Measurements from ENCODE around the gene UGGT1.

Gene UGGT1

GRCh38 chr2:128090945-128091725 lies at the start of gene UGGT1:
TSS of gene UGGT1 (plus strand) at chr2:128091200. CDS start at chr2:128091358, 158 bp downstream.
- peak; percentile 91 for DNase-seq

- DNase-seq: no peak
These were observed 49.4 kb upstream of the UGGT1 start for GRCh38 chr2:128041561-128041960.

DNA sequence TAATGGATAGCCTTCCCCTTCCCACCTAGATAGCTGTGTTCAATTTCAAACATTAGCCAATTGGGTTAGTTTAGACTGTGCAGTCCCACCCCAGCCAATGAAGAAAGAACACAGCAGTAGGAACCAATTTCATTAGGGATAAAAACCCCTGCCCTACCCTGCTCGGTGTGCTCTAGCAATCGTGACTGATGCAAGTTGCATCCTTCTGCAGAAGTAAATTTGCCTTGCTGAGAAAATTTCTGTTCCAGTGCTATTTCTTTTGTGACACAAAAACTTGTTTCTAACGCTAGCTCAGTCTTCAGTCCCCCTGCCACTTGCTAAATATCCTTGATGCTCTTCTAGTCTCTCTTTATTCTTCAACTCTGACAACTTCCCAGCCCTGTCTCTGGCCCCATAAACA lies 48.0 kb upstream of the UGGT1 start:
- no peak for DNase-seq

DNA sequence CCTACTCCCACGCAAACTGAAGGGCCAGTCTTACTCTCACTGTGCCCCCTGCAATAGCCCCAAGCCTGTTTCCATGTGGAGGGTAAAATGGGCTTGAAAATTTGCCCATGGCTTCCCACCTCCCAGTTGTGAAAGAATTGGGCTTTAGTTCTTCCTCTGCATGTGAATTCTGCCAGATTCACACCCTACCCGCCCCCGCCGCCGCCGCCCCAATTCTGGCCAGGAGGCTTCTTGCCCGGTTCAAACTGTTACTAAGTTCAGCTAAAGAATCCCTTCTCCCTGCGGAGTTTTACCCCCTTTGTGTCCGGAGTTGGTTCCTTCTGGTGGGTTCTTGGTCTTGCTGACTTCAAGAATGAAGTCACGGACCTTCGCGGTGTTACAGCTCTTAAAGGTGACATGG lies 37.7 kb upstream of the UGGT1 start:
- DNase-seq: no peak

DNA sequence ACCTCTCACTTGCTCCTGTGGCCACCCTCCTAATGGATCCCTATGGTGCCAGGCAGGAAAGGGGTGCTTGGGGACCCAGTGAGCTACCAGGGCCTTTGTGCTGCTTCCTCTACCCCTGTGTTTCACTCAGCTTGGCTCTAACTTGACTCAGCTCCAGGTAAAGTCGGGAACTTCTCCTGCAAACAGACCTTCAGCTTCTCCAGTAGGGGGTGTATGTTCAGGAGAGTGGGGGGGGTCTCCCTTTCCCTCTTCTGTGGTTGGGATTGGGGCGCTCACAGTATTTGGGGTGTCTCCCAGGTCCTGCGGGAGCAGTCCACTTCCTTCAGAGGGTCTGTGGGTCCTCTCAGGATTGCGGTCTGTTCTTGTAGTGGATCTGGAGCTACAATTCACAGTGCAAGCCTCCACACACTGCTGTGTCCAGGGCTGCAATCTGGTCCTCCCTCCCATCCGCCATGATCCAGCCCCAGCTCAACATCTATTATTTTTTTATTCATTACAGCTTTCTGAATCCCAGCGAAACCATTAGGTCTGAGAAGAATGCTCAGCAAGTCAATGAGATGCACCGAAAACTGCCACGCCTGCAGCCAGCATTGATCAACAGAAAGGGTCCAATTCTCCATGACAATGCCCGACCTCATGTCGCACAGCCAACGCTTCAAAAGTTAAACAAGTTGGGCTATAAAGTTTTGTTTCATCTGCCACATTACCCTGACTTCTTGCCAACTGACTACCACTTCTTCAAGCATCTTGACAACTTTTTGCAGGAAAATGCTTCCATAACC lies 36.7 kb upstream of the UGGT1 start:
- no peak for DNase-seq

GRCh38 chr2:128057334-128057733 lies 33.7 kb upstream of the UGGT1 start:
- DNase-seq: no peak

DNA sequence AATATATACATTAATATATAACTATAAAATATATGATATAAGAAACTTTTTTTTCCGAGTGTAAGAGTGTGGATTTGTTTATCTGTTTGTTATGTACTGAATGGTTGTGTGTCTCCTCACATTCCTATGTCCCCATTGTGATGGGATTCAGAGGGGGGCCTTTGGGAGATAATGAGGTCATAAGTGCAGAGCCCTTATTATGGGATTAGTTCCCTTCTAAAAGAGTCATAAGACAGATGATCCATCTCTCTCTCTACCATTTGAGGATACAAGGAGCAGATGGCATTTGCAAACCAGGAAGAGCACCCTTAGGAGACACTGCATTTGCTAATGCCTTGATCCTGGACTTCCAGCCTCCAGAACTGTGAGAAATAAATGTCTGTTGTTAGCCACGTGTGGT lies 32.9 kb upstream of the UGGT1 start:
- DNase-seq: no peak

- no peak for DNase-seq
These were observed 28.4 kb upstream of the UGGT1 start for GRCh38 chr2:128062571-128062970.

GRCh38 chr2:128064353-128064752 lies 26.6 kb upstream of the UGGT1 start:
- DNase-seq: no peak

GRCh38 chr2:128069769-128070168 lies 21.2 kb upstream of the UGGT1 start:
- DNase-seq: no peak

DNA sequence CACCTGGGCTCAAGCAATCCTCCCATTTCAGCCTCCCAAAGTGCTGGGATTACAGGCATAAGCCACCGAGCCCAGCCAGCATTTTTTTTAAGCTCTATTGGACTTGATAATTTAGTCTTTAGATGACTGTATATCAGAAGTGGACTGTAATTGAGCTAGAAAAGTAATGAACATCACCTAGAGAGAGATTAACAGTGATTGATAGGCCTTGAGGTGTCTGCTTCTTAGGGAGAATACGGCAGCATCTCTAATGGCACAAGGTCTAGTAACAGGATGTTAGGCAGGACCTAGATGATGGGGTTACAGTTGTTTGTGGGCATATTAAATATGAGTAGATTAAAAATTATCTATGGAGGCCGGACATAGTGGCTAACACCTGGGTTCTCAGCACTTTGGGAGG lies 17.7 kb upstream of the UGGT1 start:
- no peak for DNase-seq

DNA sequence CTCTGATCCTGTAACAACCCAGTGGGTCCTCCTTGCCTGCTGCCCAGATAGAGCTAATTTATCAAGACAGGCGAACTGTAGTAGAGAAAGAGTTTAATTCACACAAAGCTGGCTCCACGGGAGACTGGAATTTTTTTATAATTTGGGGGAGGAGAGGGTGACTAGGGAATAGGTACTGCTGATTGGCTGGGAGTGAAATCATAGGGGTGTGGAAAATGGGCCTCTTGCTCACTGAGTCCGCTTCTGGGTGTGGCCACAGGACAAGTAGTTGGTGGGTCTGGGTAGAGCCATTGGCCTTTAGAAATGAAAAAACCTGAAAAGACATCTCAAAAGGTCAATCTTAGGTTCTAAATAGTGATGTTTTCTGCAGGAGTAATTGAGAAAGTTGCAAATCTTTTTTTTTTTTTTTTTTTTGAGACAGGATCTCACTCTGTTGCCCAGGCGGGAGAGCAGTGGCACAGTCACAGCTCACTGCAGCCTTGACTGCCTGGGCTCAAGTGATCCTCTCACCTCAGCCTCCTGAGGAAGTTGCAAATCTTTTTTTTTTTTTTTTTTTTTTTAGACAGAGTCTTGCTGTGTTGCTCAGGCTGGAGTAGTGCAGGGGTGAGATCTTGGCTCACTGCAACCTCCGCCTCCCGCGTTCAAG lies 14.4 kb upstream of the UGGT1 start:
- no peak for DNase-seq

DNA sequence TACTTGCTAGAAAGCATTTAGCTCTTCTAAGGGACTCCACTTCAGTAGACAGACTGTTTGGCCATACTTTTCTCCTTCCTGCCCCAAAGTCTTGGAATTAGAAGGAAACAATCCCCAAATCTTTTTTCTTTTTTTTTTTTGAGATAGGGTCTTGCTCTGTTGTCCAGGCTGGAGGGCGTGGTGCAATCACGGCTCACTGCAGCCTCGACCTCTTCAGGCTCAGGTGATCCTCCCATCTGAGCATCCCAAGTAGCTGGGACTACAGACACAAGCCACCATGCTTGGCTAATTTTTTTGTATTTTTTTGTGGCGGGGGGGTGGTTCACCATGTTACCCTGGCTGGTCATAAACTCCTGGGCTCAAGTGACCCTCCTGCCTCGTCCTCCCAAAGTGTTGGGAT lies 6.2 kb upstream of the UGGT1 start:
- no peak for DNase-seq

GRCh38 chr2:128086244-128086643 lies 4.8 kb upstream of the UGGT1 start:
- DNase-seq: no peak

DNA sequence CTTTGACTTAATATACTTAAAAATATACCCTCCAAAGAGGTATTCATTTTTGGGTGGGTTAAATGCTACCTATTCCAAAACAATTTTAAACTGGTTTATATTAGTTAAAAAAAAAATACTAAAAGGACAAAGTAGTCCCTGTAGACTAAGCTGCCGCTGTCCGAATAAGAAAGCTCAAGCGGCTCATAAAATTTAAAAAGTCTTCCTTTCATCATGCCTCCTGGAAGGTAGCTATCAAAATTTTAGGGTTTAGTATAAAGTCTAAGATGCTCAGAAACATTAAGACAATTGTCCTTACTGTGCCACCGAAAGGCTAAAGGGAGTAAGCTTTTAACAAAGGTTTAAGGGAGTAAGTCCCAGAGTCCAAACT lies 440 bp upstream of the UGGT1 start:
- DNase-seq: no peak

- DNase-seq: no peak
These were observed 703 bp downstream of the UGGT1 start for GRCh38 chr2:128091726-128092080.

DNA sequence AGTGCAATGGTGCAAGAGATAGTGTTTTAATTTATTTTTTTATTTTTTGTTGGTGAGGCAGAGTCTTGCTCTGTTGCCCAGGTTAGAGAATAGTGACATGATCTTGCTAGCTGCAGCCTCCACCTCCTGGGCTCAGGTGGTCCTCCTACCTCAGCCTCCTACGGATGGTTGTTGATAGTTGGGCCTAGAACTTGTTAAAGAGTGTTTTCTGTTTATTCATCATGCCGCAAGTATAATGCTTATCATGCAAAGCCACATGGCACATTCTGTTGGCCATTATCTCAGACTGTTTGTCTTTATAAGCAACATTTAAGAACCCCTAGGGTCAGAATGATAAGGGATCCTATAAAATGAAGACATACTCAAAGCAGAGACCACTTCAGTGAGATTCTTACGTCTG lies 1.7 kb downstream of the UGGT1 start:
- no peak for DNase-seq

GRCh38 chr2:128093762-128094161 lies 2.8 kb downstream of the UGGT1 start:
- no peak for DNase-seq

GRCh38 chr2:128095201-128095600 lies 4.2 kb downstream of the UGGT1 start:
- DNase-seq: no peak

DNA sequence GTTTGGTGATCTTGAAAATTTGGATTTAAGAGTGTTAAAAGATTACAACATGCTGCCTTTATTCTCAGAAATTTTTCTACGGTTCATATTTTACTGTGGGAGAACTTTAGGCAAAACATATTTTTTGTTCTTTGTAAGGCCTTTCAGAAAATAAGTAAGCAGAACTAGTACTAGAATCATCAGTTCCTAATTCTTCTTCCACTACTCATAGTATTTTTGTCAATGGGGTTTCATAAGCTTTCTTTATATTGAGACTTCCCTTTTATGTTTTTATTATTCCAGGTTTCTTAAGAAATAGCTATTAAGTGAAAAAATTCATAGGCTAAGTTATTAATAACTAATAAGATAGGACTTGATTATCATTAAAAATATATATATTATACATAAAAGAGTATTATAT lies 12.4 kb downstream of the UGGT1 start:
- no peak for DNase-seq

DNA sequence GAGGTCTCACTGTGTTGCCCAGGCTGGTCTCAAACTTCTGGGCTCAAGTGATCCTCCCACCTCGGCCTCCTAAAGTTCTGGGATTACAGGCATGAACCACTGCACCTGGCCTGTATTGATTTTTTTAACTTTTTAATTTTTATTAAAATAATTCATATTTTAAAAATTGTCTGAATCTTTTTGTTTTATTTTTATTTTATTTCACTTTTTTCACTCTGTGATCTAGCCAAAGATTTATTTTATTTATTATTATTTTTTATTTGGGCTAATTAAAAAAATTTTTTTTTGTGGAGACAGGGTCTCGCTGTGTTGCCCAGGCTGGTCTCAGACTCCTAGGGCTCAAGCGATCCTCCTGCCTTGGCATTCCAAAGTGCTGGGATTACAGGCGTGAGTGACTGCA lies 14.1 kb downstream of the UGGT1 start:
- no peak for DNase-seq

GRCh38 chr2:128108166-128108565 lies 17.2 kb downstream of the UGGT1 start:
- no peak for DNase-seq

DNA sequence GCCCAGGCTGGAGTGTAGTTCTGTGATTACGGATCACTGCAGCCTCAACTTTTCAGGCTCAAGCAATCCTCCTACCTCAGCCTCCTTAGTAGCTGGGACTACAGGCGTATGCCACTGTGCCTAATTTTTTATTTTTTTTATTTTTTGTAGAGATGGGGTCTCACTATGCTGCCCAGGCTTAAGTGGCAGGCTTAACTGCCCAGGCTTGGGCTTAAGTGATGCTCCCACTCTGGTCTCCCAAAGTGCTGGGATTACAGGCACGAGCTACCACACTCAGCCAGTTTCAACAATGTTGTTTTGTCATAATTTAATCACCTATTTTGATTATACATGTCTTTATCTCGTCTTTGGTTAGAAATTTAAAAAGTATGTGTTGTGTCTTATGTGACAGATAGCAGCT lies 18.2 kb downstream of the UGGT1 start:
- no peak for DNase-seq
